ENCODE data around the gene ZNF701.
"Not testable (repeated sequence)": the region's sequence is repeated elsewhere in the genome, so short reads cannot be mapped to it uniquely, and the experiment has no call there.

The ZNF701 gene

DNA sequence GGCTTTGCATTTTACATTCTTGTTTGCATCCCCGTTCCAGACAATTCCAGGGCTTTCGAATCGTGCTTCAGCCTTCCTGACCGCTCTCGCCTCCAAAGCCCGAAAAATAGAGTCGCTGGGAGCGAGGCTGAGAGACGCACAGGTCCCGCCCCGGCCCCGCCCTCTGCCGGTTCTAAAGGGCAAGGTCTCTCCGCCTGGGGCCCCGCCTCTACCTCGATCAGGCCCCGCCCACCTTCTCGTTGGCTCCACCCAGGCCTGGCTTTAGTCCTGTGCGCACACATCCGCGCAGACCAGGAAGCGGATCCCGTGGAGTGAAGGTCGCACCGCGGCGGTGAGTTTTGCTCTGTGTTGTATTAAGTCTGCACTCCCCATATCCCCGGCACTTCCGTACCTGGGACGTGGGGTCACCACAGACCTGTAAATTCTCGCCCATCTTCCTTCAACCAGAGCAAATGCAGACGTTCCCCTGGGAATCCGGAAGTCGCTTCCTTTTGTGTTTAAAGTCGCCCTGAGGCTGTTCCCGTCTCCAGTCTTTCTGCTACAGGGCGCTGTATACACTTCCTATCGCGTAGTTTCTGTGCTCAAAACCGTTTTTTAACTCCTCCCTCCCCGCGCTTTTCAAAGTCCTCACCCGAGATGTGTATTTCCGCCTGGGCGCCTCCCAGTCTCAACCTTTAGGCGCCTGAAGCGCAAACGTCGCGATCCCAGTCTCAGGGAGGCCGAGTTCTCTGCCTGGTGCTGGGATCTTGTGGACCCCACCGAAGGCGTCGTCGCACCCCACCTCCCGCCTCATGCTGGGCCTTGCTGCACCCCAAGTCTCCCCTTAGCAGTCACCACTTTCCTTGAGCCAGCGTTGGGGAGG, at the start of gene ZNF701:
Gene ZNF701, plus strand, starts transcription at position 288 of the 862 bp plus-strand sequence. CDS start 3,861 bp downstream, outside the sequence.
- peak; percentile 85 to 92 (median 88) for DNase-seq (ENCODE audit: low read depth in 4 of 4, low spot score in 1 of 4)

- no peak for DNase-seq (ENCODE audit: low read depth in 4 of 4, low spot score in 1 of 4)
These were observed 47.5 kb upstream of the ZNF701 start for GRCh38 chr19:52522551-52522950.

DNA sequence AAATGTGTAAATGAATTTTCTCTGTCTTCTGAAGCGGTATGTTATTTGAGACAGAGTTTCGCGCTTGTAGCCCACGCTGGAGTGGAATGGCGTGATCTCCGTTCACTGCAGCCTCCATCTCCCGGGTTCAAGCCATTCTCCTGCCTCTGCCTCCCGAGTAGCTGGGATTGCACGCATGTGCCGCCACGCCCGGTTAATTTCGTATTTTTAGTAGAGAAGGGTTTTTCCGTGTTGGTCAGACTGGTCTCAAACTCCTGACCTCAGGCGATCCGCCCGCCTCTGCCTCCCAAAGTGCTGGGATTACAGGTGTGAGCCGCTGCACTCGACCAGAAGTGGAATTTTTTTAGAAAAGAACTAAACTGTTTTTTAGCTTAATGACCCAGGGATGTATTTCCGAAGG, 46.0 kb upstream of the ZNF701 start:
- DNase-seq (ENCODE audit: low read depth in 4 of 4, low spot score in 1 of 4): no peak

- peak; percentile 94 to 96 (median 96) for DNase-seq (ENCODE audit: low read depth in 4 of 4, low spot score in 1 of 4)
These were observed 42.7 kb upstream of the ZNF701 start, which contains the start of gene ZNF808 for GRCh38 chr19:52527134-52527955. TSS of gene ZNF808 (plus strand) at chr19:52527668. CDS start at chr19:52543285, 15,617 bp downstream.

DNA sequence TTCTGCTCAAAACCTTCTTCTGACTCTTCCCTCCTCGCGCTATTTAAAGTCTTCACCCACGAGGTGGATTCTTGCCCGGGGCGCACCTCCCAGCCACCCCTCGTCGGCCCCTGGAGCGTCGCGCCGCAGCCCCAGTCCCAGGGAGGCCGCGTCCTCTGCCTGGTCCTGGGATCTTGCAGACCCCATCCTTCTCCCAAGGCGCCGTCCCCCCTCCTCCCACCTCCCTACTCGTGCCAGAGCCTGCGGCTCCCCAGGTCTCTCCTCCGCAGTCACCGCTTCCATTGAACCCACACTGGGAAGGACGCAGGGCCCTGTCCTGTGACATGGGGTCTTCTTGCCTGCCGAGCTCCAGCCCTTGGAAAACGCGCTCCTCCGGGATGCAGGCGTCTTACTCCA, 42.1 kb upstream of the ZNF701 start:
- no peak for DNase-seq (ENCODE audit: low read depth in 4 of 4, low spot score in 1 of 4)

- DNase-seq (ENCODE audit: low read depth in 4 of 4, low spot score in 1 of 4): no peak
These were observed 37.6 kb upstream of the ZNF701 start for GRCh38 chr19:52532480-52532879.

GRCh38 chr19:52533901-52534300, 36.2 kb upstream of the ZNF701 start:
- DNase-seq (ENCODE audit: low read depth in 4 of 4, low spot score in 1 of 4): no peak

- not testable (repeated sequence) for DNase-seq (ENCODE audit: low read depth in 4 of 4, low spot score in 1 of 4)
These were observed 34.7 kb upstream of the ZNF701 start for GRCh38 chr19:52535385-52535770.

GRCh38 chr19:52535771-52536447, 34.2 kb upstream of the ZNF701 start:
- peak; percentile 74 to 90 (median 84) for DNase-seq (ENCODE audit: low read depth in 4 of 4, low spot score in 1 of 4)

- peak in 2 of 4 experiments; percentile 6 to 9 for DNase-seq (ENCODE audit: low read depth in 4 of 4, low spot score in 1 of 4)
These were observed 33.7 kb upstream of the ZNF701 start for GRCh38 chr19:52536448-52536800.

- not testable (repeated sequence) for DNase-seq (ENCODE audit: low read depth in 4 of 4, low spot score in 1 of 4)
These were observed 31.3 kb upstream of the ZNF701 start for GRCh38 chr19:52538815-52539214.

GRCh38 chr19:52541176-52541575, 28.9 kb upstream of the ZNF701 start:
- not testable (repeated sequence) for DNase-seq (ENCODE audit: low read depth in 4 of 4, low spot score in 1 of 4)

- DNase-seq (ENCODE audit: low read depth in 4 of 4, low spot score in 1 of 4): no peak
These were observed 28.5 kb upstream of the ZNF701 start for GRCh38 chr19:52541608-52542007.

GRCh38 chr19:52542541-52542940, 27.5 kb upstream of the ZNF701 start:
- not testable (repeated sequence) for DNase-seq (ENCODE audit: low read depth in 4 of 4, low spot score in 1 of 4)

GRCh38 chr19:52542984-52543664, 27.0 kb upstream of the ZNF701 start:
- DNase-seq (ENCODE audit: low read depth in 4 of 4, low spot score in 1 of 4): no peak

DNA sequence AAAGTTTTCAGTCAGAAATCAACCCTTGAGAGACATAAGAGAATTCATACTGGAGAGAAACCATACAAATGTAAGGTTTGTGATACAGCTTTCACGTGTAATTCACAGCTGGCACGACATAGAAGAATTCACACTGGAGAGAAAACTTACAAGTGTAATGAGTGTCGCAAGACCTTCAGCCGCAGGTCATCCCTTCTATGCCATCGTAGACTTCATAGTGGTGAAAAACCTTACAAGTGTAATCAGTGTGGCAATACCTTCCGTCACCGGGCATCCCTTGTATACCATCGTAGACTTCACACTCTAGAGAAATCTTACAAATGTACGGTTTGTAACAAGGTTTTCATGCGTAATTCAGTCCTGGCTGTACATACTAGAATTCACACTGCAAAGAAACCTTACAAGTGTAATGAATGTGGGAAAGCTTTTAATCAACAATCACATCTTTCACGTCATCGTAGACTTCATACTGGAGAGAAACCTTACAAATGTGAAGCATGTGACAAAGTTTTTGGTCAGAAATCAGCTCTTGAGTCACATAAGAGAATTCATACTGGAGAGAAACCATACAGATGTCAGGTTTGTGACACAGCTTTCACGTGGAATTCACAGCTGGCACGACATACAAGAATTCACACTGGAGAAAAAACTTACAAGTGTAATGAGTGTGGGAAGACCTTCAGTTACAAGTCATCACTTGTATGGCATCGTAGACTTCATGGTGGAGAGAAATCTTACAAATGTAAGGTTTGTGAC, 15.7 kb upstream of the ZNF701 start:
- DNase-seq (ENCODE audit: low read depth in 4 of 4, low spot score in 1 of 4): no peak

- DNase-seq (ENCODE audit: low read depth in 4 of 4, low spot score in 1 of 4): no peak
These were observed 12.7 kb upstream of the ZNF701 start for GRCh38 chr19:52557231-52557995.

DNA sequence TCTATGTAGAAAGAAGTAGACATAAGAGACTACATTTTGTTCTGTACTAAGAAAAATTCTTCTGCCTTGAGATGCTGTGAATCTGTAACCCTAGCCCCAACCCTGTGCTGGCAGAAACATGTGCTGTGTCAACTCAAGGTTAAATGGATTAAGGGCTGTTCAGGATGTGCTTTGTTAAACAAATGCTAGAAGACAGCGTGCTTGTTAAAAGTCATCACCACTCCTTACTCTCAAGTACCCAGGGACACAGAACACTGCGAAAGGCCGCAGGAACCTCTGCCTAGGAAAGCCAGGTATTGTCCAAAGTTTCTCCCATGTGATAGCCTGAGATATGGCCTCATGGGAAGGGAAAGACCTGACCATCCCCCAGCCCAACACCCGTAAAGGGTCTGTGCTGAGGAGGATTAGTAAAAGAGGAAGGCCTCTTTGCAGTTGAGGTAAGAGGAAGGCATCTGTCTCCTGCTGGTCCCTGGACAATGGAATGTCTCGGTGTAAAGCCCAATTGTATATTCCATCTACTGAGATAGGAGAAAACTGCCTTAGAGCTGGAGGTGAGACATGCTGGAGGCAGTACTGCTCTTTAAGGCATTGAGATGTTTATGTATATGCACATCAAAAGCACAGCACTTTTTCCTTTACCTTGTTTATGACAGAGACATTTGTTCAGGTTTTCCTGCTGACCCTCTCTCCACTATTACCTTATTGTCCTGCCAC, 11.2 kb upstream of the ZNF701 start:
- not testable (repeated sequence) for DNase-seq (ENCODE audit: low read depth in 4 of 4, low spot score in 1 of 4)

- not testable (repeated sequence) for DNase-seq (ENCODE audit: low read depth in 4 of 4, low spot score in 1 of 4)
These were observed 8.5 kb upstream of the ZNF701 start for GRCh38 chr19:52561611-52562010.

Measured in stimulated activated CD4-positive, alpha-beta T cell treated with anti-CD3 and anti-CD28 coated beads, Interleukin-1b, Interleukin-23, amount 100 ng/mL, for 24 hours (primary cell).